GM12892 (cell line): Measurements from ENCODE around the gene GPR39.

Source experiments
- POLR2A ChIP-seq: IDR thresholded peaks from 2 replicates; pipeline ENCODE4 v1.6.1; 2011; ENCODE audit warnings: low read depth, low read length, control low read depth
- POLR2AphosphoS5 ChIP-seq: IDR thresholded peaks from 2 replicates; pipeline ENCODE4 v1.6.1; 2011; ENCODE audit warnings: low read depth, low read length, control low read depth
- TAF1 ChIP-seq: IDR thresholded peaks from 2 replicates; pipeline ENCODE4 v1.6.1; 2011; ENCODE audit warnings: low read depth, mild to moderate bottlenecking, control low read depth, low read length, borderline replicate concordance

DNA sequence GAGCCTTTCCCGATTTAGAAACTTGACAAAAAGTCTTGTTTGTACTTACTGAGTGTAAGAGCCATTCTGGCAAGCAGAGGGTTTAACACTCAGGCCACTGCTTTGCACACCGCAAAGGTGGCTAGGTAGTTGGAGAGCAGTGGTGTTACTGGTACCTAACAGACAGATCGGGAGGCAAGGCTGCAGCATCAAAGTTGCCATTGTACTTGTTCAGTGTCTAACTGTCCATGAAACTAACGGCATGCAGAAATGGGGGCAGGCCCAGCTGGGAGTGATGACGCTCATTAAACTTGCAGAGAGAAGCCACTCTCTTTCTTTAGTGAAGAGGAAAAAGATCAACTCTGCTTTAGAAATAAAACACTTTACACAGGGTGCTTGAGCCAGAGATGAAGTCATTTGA lies 10.1 kb downstream of the GPR39 start:
- no peak for TF ChIP-seq POLR2A
- no peak for TF ChIP-seq TAF1
- TF ChIP-seq POLR2AphosphoS5: no peak
